ENCODE measurements around the gene EPHB1.

The EPHB1 gene

DNA sequence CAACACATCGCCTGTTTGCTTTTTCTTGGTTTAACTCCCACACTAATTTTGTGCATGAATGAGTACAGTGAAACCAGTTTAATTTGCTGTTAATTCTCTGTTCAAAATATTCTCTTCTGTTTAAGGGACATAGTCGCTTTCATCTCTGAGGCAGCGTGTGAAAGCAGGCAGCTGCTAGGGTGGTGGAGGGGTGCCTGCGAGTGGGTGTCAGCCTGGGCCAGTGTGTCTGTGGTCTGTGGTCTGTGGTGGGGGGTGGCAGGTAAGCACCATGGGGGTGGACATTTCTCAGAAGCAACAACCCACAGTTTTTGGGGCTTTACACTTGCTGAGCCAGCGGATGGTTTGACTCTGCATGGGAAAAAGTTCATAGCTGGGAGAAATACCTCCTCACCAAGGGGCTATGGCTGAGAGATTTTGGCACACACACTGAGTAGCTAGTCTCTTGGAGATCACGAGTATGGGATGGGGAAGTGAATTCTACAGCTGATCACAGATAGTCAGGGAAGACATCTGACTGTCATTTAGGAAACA lies 109.2 kb downstream of the EPHB1 start:
- peak; percentile 68 for DNase-seq (ENCODE audit: low spot score)
- TF ChIP-seq, protein P1, sequence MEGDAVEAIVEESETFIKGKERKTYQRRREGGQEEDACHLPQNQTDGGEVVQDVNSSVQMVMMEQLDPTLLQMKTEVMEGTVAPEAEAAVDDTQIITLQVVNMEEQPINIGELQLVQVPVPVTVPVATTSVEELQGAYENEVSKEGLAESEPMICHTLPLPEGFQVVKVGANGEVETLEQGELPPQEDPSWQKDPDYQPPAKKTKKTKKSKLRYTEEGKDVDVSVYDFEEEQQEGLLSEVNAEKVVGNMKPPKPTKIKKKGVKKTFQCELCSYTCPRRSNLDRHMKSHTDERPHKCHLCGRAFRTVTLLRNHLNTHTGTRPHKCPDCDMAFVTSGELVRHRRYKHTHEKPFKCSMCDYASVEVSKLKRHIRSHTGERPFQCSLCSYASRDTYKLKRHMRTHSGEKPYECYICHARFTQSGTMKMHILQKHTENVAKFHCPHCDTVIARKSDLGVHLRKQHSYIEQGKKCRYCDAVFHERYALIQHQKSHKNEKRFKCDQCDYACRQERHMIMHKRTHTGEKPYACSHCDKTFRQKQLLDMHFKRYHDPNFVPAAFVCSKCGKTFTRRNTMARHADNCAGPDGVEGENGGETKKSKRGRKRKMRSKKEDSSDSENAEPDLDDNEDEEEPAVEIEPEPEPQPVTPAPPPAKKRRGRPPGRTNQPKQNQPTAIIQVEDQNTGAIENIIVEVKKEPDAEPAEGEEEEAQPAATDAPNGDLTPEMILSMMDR (IDR thresholded peaks at IDR 0.05; ENCODE audit: extremely low read depth, missing control alignments): no peak

DNA sequence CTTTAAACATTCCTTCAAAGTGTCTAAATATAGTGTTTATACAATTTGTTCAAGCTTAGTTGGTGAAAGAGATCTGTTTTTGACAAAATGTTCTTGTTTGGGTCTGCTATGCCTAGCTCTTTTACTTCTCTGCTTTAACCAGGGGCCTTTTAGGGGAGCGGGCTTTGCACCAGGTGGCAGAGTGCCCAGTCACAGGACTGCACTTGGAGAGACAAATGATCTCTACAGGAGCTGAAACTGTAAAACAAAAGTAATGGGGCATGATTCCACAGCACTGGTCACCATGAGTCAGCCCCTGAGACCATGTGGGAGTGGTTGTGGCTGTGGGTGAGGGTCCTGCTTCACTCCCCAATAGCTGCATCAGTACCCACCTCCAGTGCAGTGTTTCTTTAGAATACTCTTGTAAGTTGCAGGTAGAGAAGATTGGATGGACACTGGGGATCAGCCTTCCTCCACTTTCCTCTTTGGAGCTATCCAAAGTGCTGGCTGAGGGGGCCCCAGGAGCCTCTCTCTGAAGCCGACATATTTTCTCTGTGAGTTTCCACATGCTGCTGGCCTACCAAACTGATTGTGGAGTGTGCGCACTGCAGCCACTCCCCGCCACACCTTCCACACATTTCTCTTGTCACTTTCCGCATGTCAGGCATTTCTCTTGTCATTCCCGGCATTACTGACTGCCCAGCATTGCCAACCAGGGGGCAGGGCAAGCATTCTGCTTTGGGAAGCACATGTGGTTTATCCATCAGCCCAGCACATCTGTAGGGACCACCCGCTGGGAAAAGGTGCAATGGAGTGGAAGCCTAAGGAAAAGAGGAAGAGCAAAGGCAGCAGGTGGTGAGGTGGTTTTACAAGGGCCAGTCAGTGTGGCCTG lies 110.0 kb downstream of the EPHB1 start:
- TF ChIP-seq, protein P1 (IDR thresholded peaks at IDR 0.05; ENCODE audit: extremely low read depth, missing control alignments): no peak
- DNase-seq (ENCODE audit: low spot score): no peak

DNA sequence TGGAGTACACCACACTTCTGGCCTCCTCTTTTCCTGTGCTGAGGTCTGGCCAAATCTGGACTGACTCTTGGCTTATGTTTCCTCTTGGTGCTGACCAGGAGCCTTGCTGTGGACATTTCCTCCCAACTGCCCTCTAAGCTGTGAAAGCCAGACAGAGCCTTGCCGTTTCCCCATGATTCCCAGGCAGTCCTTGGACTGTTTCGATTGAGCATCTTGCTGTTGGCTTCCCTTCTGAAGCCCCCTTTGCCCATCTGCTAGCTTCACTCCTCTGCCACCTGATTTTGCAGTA lies 110.5 kb downstream of the EPHB1 start:
- DNase-seq (ENCODE audit: low spot score): no peak
- TF ChIP-seq, protein P1 (IDR thresholded peaks at IDR 0.05; ENCODE audit: extremely low read depth, missing control alignments): no peak

DNA sequence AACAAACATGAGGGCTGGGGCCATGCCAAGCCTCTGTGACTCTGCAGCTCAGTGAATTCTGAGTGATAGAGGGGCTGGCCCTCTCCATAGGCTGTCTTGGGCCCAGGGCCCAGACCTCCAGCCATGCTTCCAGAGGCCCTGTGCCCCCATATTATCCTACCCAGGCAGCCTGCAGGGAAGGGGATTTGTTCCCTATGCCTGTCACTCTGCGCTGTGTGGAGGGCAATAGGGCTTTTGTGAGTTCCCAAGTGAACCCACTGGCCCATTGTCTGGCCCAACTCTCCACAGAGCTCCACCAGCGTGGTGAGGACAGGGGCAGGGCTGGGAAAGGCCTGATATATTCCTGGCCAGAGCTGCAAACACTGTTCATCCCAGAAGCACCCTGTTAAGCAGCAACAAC lies 113.2 kb downstream of the EPHB1 start:
- TF ChIP-seq, protein P1 (IDR thresholded peaks at IDR 0.05; ENCODE audit: extremely low read depth, missing control alignments): no peak
- DNase-seq (ENCODE audit: low spot score): no peak

DNA sequence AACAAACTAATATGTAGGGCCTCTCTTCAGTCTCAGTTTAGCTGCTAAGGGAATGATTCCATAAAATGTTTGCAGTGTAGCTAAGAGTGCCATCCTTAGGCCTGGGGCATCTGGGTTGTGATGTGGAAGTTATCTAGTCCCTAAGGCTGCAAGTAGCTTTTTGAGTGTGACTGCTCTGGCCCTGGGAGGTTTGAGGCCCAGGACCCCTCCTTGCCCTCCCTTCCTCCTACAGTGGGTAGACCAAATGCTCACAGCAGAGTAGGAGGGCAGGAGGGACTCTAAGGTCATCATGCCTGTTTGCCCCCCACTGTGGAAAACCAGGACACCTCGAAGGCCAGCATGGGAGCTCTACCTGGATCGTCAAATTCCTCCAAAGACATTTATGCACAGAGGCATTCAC lies 115.0 kb downstream of the EPHB1 start:
- TF ChIP-seq, protein P1 (IDR thresholded peaks at IDR 0.05; ENCODE audit: extremely low read depth, missing control alignments): no peak
- DNase-seq (ENCODE audit: low spot score): no peak

DNA sequence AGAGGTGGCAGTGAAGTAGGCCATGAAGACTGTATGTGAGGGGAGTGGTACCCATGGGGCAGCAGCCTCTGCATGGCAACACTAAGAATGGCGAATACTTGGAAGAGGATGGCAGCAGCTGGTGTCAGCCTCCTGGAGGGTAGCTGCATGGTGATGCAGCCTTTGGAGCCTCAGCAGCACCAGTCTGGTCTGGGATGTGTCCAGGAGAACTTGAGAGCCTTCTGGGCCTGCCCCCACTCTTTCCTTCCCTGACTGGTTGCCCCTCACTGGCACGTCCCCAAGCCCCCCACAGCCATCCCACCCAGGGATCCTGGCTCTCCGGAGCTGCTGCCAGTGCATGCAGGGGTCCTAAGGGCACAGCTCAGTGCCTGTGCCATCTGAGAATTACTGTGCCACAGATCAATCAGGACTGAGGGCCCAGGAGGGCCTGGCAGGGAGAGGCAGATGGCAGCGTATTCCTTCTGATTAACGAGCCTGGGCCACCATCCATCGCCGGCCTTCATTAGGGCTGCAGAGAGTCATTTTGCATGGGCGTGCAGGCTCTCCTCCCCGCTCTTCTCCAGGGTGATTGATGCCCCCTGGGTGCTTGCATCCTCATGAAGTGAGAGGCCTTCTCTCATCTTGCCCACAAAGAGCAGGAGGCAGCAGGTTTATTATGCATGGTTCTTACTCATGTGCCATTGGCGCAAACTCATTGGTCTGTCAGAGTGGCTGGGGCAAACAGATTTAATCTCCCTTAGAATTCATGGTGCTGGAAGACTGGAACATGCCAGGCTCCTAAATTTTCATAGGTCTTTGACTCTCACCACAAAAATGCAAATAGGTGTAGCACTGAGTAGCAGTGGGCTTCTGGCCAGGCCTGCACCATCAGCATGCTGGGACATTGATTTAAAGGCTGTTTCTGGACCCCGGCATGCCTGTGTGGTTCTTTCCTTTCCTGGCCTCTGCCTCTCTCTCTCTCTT lies 116.8 kb downstream of the EPHB1 start:
- no peak for DNase-seq (ENCODE audit: low spot score)
- TF ChIP-seq, protein P1 (IDR thresholded peaks at IDR 0.05; ENCODE audit: extremely low read depth, missing control alignments): no peak

Measured in GM20000 (cell line).